GM23338 (cell line): ENCODE measurements around the gene CTAG2. TPM values are rescaled to one million over a fixed set of nuclear protein-coding genes. Genes with fewer than 3 reads are reported as not detected.

ENCODE experiments used
- ATAC-seq: fragments of 200-7000 bp; cut with Tn5 transposase; 3 replicates; pipeline ENCODE4 v1.9.1; 2020
- DNase-seq: peaks from one replicate; pipeline ENCODE4 v3.0.0-alpha.2; 2015; ENCODE audit warnings: low spot score
- H2AFZ ChIP-seq: fragments of 200-600 bp; sonication (generic); 2 replicates; pipeline ENCODE4 v1.8.0; 2016; ENCODE audit warnings: antibody characterized with exemption, mild to moderate bottlenecking, moderate library complexity
- H3F3A ChIP-seq: fragments of 200-600 bp; sonication (generic); replicated peaks from 2 replicates; pipeline ENCODE4 v1.8.0; 2017; ENCODE audit warnings: antibody characterized with exemption, mixed run types, low read depth
- H3K27ac ChIP-seq: fragments of 200-600 bp; sonication (generic); 2 replicates; pipeline ENCODE4 v1.6.1; 2016; ENCODE audit warnings: low read depth
- H3K27me3 ChIP-seq: fragments of 200-600 bp; sonication (generic); 2 replicates; pipeline ENCODE4 v1.8.0; 2016; ENCODE audit warnings: mild to moderate bottlenecking, mixed run types, moderate library complexity; ENCODE audit not compliant: insufficient read depth
- H3K36me3 ChIP-seq: fragments of 200-600 bp; sonication (generic); 2 replicates; pipeline ENCODE4 v1.8.0; 2016; ENCODE audit warnings: mild to moderate bottlenecking; ENCODE audit not compliant: insufficient read depth
- H3K4me1 ChIP-seq: fragments of 200-600 bp; sonication (generic); 2 replicates; pipeline ENCODE4 v1.8.0; 2016; ENCODE audit warnings: mild to moderate bottlenecking, moderate library complexity; ENCODE audit not compliant: insufficient read depth
- H3K4me2 ChIP-seq: fragments of 200-600 bp; sonication (generic); 2 replicates; pipeline ENCODE4 v1.7.1; 2017; ENCODE audit warnings: mixed run types
- H3K4me3 ChIP-seq: fragments of 200-600 bp; sonication (generic); 2 replicates; pipeline ENCODE4 v1.6.1; 2016; ENCODE audit warnings: mixed run types
- H3K79me2 ChIP-seq: fragments of 200-600 bp; sonication (generic); replicated peaks from 2 replicates; pipeline ENCODE4 v1.8.0; 2017; ENCODE audit warnings: mild to moderate bottlenecking; ENCODE audit not compliant: insufficient read depth
- H3K9me2 ChIP-seq: fragments of 200-600 bp; sonication (generic); 2 replicates; pipeline ENCODE4 v1.8.0; 2017; ENCODE audit not compliant: insufficient read depth
- H4K20me1 ChIP-seq: fragments of 200-600 bp; sonication (generic); replicated peaks from 2 replicates; pipeline ENCODE4 v1.8.0; 2017; ENCODE audit warnings: mild to moderate bottlenecking; ENCODE audit not compliant: insufficient read depth
- H3K27ac Mint-ChIP-seq: 2 replicates; pipeline ENCODE4 v1.8.0; 2020; ENCODE audit warnings: inconsistent platforms, mild to moderate bottlenecking, moderate library complexity, mixed read lengths
- H3K27me3 Mint-ChIP-seq: 3 replicates; pipeline ENCODE4 v1.8.0; 2022; ENCODE audit warnings: low read depth, mild to moderate bottlenecking, moderate library complexity, mixed read lengths, inconsistent platforms; ENCODE audit not compliant: insufficient read depth, poor library complexity
- H3K36me3 Mint-ChIP-seq: 3 replicates; pipeline ENCODE4 v1.8.0; 2021; ENCODE audit warnings: low read depth, mild to moderate bottlenecking, inconsistent platforms, moderate library complexity, mixed read lengths
- H3K4me1 Mint-ChIP-seq: 3 replicates; pipeline ENCODE4 v1.8.0; 2020; ENCODE audit warnings: mild to moderate bottlenecking, inconsistent platforms, mixed read lengths
- H3K4me3 Mint-ChIP-seq: 3 replicates; pipeline ENCODE4 v1.8.0; 2021; ENCODE audit warnings: moderate library complexity, mild to moderate bottlenecking, inconsistent platforms, mixed read lengths
- H3K9me3 Mint-ChIP-seq: 3 replicates; pipeline ENCODE4 v1.8.0; 2020; ENCODE audit warnings: moderate library complexity, mild to moderate bottlenecking, inconsistent platforms, mixed read lengths
- CREB1 ChIP-seq: fragments of 250-450 bp; sonication (Bioruptor Pico); IDR thresholded peaks from 2 replicates; pipeline ENCODE4 v1.5.0; 2020; ENCODE audit warnings: low read depth, mild to moderate bottlenecking, moderate library complexity
- CTCF ChIP-seq, 2 experiments: fragments of 200-600 bp in 1 of 2; sonication (generic) in 1 of 2; conservative IDR thresholded peaks; 2 replicates each; pipeline versions ENCODE4 v1.5.1 to v1.6.1; 2016 to 2017; ENCODE audit warnings: antibody characterized with exemption in 2 of 2, low read depth in 2 of 2, mild to moderate bottlenecking in 2 of 2, moderate library complexity in 1 of 2
- ETS1 ChIP-seq: IDR thresholded peaks from 2 replicates; pipeline ENCODE4 v1.6.1; 2016; ENCODE audit warnings: antibody characterized with exemption
- EZH2 ChIP-seq: fragments of 200-600 bp; sonication (generic); IDR thresholded peaks from one replicate; pipeline ENCODE4 v1.8.0; 2017; ENCODE audit warnings: antibody characterized with exemption, mild to moderate bottlenecking, low read depth; ENCODE audit not compliant: unreplicated experiment
- EZH2phosphoT487 ChIP-seq: fragments of 200-600 bp; sonication (generic); IDR thresholded peaks from one replicate; pipeline ENCODE4 v1.8.1; 2018; ENCODE audit warnings: antibody characterized with exemption; ENCODE audit not compliant: unreplicated experiment
- JUNB ChIP-seq: IDR thresholded peaks from one replicate; pipeline ENCODE4 v1.6.1; 2016; ENCODE audit warnings: antibody characterized with exemption; ENCODE audit not compliant: unreplicated experiment
- NANOG ChIP-seq: IDR thresholded peaks from 2 replicates; pipeline ENCODE4 v1.6.1; 2016; ENCODE audit warnings: antibody characterized with exemption, borderline replicate concordance
- POLR2AphosphoS5 ChIP-seq: IDR thresholded peaks from 2 replicates; pipeline ENCODE4 v1.6.1; 2016; ENCODE audit warnings: antibody characterized with exemption, low read depth
- REST ChIP-seq: IDR thresholded peaks from one replicate; pipeline ENCODE4 v1.6.1; 2018; ENCODE audit warnings: antibody characterized with exemption; ENCODE audit not compliant: unreplicated experiment
- STAT1 ChIP-seq: IDR thresholded peaks from one replicate; pipeline ENCODE4 v1.6.1; 2016; ENCODE audit warnings: antibody characterized with exemption; ENCODE audit not compliant: unreplicated experiment
- ZNF114 ChIP-seq: fragments of 250-450 bp; sonication (Bioruptor Pico); IDR thresholded peaks from 2 replicates; pipeline ENCODE4 v1.5.0; 2020; ENCODE audit warnings: mild to moderate bottlenecking, moderate library complexity
- ZNF331 ChIP-seq: fragments of 250-450 bp; sonication (Bioruptor Pico); IDR thresholded peaks from 2 replicates; pipeline ENCODE4 v1.5.0; 2020; ENCODE audit warnings: low read depth, mild to moderate bottlenecking, moderate library complexity
- ZNF462 ChIP-seq: fragments of 250-450 bp; sonication (Bioruptor Pico); IDR thresholded peaks from 2 replicates; pipeline ENCODE4 v1.5.0; 2020; ENCODE audit warnings: mild to moderate bottlenecking, moderate library complexity
- polyA plus RNA-seq: library from polyadenylated mRNA; unstranded; fragments of >200 nt; fragmentation: Nextera tagmentation; extraction: Ambion mirVana; gene quantifications from 2 replicates; pipeline ENCODE4 v1.2.1, GENCODE V29; 2016
- total RNA-seq: library from RNA; depleted of rRNA; stranded (reverse); fragments of >200 nt; shearing (Covaris generic); gene quantifications from 2 replicates; pipeline ENCODE4 v1.2.3, GENCODE V29; 2014

Gene CTAG2
- total and polyA plus RNA-seq, 2 experiments from 2014 or later = 0.87 TPM; not detected in 1

- no peak for TF ChIP-seq ZNF331
- TF ChIP-seq STAT1 = no peak
- no peak for TF ChIP-seq CTCF (conservative IDR thresholded peaks at IDR 0.05; ENCODE audit: low read depth in 2 of 2)
- TF ChIP-seq JUNB = no peak
- TF ChIP-seq EZH2phosphoT487 = no peak
- no peak for TF ChIP-seq CREB1 (CRISPR knock-in tag)
- no peak for TF ChIP-seq POLR2AphosphoS5
- no peak for TF ChIP-seq EZH2
- TF ChIP-seq ZNF462 = no peak
- no peak for TF ChIP-seq ZNF114 (CRISPR knock-in tag)
- no peak for TF ChIP-seq REST
- no peak for TF ChIP-seq NANOG
- no peak for TF ChIP-seq ETS1
- Histone ChIP-seq H4K20me1 (no peaks in the 10 kb centered on the region), H3K9me2 (no peaks in the 10 kb centered on the region), H3K27me3 (no peaks in the 10 kb centered on the region), H3K27ac (no peak overlapping the region), H3K36me3 (no peaks in the 10 kb centered on the region), H2AFZ (no peak overlapping the region), H3K4me1 (no peaks in the 10 kb centered on the region), H3K79me2 (no peaks in the 10 kb centered on the region), H3K4me3 (no peak overlapping the region), H3F3A (no peaks in the 10 kb centered on the region), H3K4me2 (no peak overlapping the region)
- DNase-seq (no peak), ATAC-seq (no peak)
- H3K36me3 Mint-ChIP-seq = no peaks in the 10 kb centered on the region
- H3K4me3 Mint-ChIP-seq = no peak overlapping the region
- peaks cover 2% of the 10 kb centered on the region for H3K27me3 Mint-ChIP-seq
- H3K4me1 Mint-ChIP-seq = no peaks in the 10 kb centered on the region
- no peak overlapping the region for H3K27ac Mint-ChIP-seq
- no peaks in the 10 kb centered on the region for H3K9me3 Mint-ChIP-seq
Measured at GRCh38 chrX:154655786-154656185, 2.4 kb upstream of the CTAG2 start.
